ENCODE measurements around the gene SLAMF8. TPM values are rescaled to one million over a fixed set of nuclear protein-coding genes. Genes with fewer than 3 reads are reported as not detected.

SLAMF8 gene
- total and polyA plus RNA-seq, 2 of the 8 experiments (the other 6 are each of a cell fraction or from before 2014, with no cell fraction given), result not detected

- 73% methylated on average over 4 of the region's 4 CpGs; no CpG with 5 or more reads in 1 of the 2 experiments for WGBS, 2 experiments (ENCODE audit: extremely low coverage in 1 of 2, insufficient coverage in 1 of 2, insufficient read length in 1 of 2, insufficient replicate concordance in 2 of 2, low coverage in 1 of 2, low lambda C conversion rate in 2 of 2, missing lambda C conversion rate in 1 of 2)
- H3K4me3 ChIP-seq (ENCODE audit: extremely low read depth in 1 of 4, insufficient read depth in 2 of 4, low read depth in 3 of 4, low read length in 4 of 4), result no peak overlapping the region
- no peak overlapping the region for H3K56ac ChIP-seq (replicated peaks; ENCODE audit: insufficient read length, low read depth, low read length)
- H3K18ac ChIP-seq (ENCODE audit: extremely low read depth, low read length), result no peak overlapping the region
- H2AFZ ChIP-seq (ENCODE audit: low read length), result no peak overlapping the region
- no peak overlapping the region for H3K23ac ChIP-seq (ENCODE audit: insufficient read length)
- H3K14ac ChIP-seq (ENCODE audit: insufficient read length), result no peak overlapping the region
- no peak overlapping the region for H4K5ac ChIP-seq (ENCODE audit: insufficient read length, low read depth, low read length)
- no peak overlapping the region for H4K8ac ChIP-seq (ENCODE audit: extremely low read depth, insufficient read depth, low read length)
- no peak overlapping the region for H2BK5ac ChIP-seq (ENCODE audit: low read depth, low read length)
- FAIRE-seq (no peak), DNase-seq (ENCODE audit: low read depth in 1 of 2, low spot score in 2 of 2) (no peak)
- H4K91ac ChIP-seq (replicated peaks; ENCODE audit: insufficient read length, low read length), result no peak overlapping the region
- H3K9me3 ChIP-seq (ENCODE audit: insufficient read depth in 2 of 2, low read depth in 1 of 2, low read length in 1 of 2), result no peaks in the 10 kb centered on the region
- H2BK15ac ChIP-seq (ENCODE audit: low read length), result no peak overlapping the region
- no peaks in the 10 kb centered on the region for H3K27me3 ChIP-seq (replicated peaks in 1 of 4; ENCODE audit: control insufficient read depth in 3 of 4, extremely low read depth in 1 of 4, insufficient read depth in 3 of 4, low read length in 3 of 4)
- no peak overlapping the region for H2BK20ac ChIP-seq (ENCODE audit: low read length)
- no peaks in the 10 kb centered on the region for H3K79me1 ChIP-seq (ENCODE audit: low read depth, low read length)
- H3K9ac ChIP-seq (replicated peaks in 1 of 4; ENCODE audit: extremely low read depth in 1 of 4, low read depth in 3 of 4, low read length in 3 of 4), result no peak overlapping the region
- H4K20me1 ChIP-seq (replicated peaks in 1 of 2; ENCODE audit: control insufficient read depth in 1 of 2, insufficient read depth in 2 of 2, low read length in 2 of 2), result no peaks in the 10 kb centered on the region
- H3K4me1 ChIP-seq (replicated peaks in 1 of 4; ENCODE audit: control insufficient read depth in 3 of 4, insufficient read depth in 4 of 4, low read length in 3 of 4), result no peaks in the 10 kb centered on the region; a peak in 1 of 7 replicates
- no peak overlapping the region for H2BK120ac ChIP-seq (replicated peaks; ENCODE audit: low read depth, low read length)
- H2AK5ac ChIP-seq (ENCODE audit: low read depth, low read length), result no peak overlapping the region
- H3K23me2 ChIP-seq (ENCODE audit: low read depth, low read length), result no peaks in the 10 kb centered on the region
- POLR2A ChIA-PET (ENCODE audit: partially characterized antibody), result no interaction called here
- no peak overlapping the region for H3K27ac ChIP-seq (ENCODE audit: low read depth, low read length)
- H3K4me2 ChIP-seq (ENCODE audit: insufficient read depth in 1 of 2, low read depth in 2 of 2, low read length in 2 of 2), result no peak overlapping the region
- no peak overlapping the region for H2BK12ac ChIP-seq (ENCODE audit: low read depth, low read length)
- H3K4ac ChIP-seq (replicated peaks; ENCODE audit: insufficient read length, low read depth, low read length), result no peak overlapping the region
- no peaks in the 10 kb centered on the region for H3K36me3 ChIP-seq (ENCODE audit: control insufficient read depth in 2 of 4, insufficient read depth in 4 of 4, low read length in 3 of 4)
- CTCF ChIA-PET (ENCODE audit: partially characterized antibody), result interaction anchor here (0.6 to 14.8 kb wide), 9 partner anchors 9 to 1308 kb away, joined by 3 to 111 read pairs (median 5); partner anchors contain the start of genes B4GALT3, DUSP23 and IGSF9
- no peaks in the 10 kb centered on the region for H3K79me2 ChIP-seq (ENCODE audit: control insufficient read depth in 1 of 2, insufficient read depth in 2 of 2, low read length in 2 of 2)
- TF ChIP-seq YY1 (IDR thresholded peaks at IDR 0.05; ENCODE audit: low read depth, low read length) (no peak), BACH1 (IDR thresholded peaks at IDR 0.05; ENCODE audit: low read length) (no peak)
- TF ChIP-seq, protein P1, sequence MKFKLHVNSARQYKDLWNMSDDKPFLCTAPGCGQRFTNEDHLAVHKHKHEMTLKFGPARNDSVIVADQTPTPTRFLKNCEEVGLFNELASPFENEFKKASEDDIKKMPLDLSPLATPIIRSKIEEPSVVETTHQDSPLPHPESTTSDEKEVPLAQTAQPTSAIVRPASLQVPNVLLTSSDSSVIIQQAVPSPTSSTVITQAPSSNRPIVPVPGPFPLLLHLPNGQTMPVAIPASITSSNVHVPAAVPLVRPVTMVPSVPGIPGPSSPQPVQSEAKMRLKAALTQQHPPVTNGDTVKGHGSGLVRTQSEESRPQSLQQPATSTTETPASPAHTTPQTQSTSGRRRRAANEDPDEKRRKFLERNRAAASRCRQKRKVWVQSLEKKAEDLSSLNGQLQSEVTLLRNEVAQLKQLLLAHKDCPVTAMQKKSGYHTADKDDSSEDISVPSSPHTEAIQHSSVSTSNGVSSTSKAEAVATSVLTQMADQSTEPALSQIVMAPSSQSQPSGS (IDR thresholded peaks at IDR 0.05; ENCODE audit: low read length), result no peak
Measured at GRCh38 chr1:159869173-159869572, 42.5 kb downstream of the SLAMF8 start.
